Mucosa of stomach (tissue), 1 donor: ENCODE measurements around the gene RHBG.
"Not testable (repeated sequence)": the region's sequence is repeated elsewhere in the genome, so short reads cannot be mapped to it uniquely, and the experiment has no call there.

Experiments used
- H3K27me3 ChIP-seq: one replicate; pipeline ENCODE4 v1.7.0; 2013; ENCODE audit warnings: mild to moderate bottlenecking, low read length; ENCODE audit not compliant: control insufficient read depth, insufficient read depth
- H3K36me3 ChIP-seq: one replicate; pipeline ENCODE4 v1.7.0; 2013; ENCODE audit warnings: low read length; ENCODE audit not compliant: control insufficient read depth, insufficient read depth
- H3K4me1 ChIP-seq: one replicate; pipeline ENCODE4 v1.7.0; 2013; ENCODE audit warnings: mild to moderate bottlenecking, low read length; ENCODE audit not compliant: control insufficient read depth, insufficient read depth
- H3K4me3 ChIP-seq: one replicate; pipeline ENCODE4 v1.7.0; 2013; ENCODE audit warnings: low read length
- H3K9ac ChIP-seq: one replicate; pipeline ENCODE4 v1.7.0; 2013; ENCODE audit warnings: mild to moderate bottlenecking, low read length, moderate library complexity
- H3K9me3 ChIP-seq: one replicate; pipeline ENCODE4 v1.7.0; 2013; ENCODE audit warnings: mild to moderate bottlenecking, low read length, moderate library complexity; ENCODE audit not compliant: control insufficient read depth
- donor health status: Pancreatic carcinoma.

The RHBG gene

DNA sequence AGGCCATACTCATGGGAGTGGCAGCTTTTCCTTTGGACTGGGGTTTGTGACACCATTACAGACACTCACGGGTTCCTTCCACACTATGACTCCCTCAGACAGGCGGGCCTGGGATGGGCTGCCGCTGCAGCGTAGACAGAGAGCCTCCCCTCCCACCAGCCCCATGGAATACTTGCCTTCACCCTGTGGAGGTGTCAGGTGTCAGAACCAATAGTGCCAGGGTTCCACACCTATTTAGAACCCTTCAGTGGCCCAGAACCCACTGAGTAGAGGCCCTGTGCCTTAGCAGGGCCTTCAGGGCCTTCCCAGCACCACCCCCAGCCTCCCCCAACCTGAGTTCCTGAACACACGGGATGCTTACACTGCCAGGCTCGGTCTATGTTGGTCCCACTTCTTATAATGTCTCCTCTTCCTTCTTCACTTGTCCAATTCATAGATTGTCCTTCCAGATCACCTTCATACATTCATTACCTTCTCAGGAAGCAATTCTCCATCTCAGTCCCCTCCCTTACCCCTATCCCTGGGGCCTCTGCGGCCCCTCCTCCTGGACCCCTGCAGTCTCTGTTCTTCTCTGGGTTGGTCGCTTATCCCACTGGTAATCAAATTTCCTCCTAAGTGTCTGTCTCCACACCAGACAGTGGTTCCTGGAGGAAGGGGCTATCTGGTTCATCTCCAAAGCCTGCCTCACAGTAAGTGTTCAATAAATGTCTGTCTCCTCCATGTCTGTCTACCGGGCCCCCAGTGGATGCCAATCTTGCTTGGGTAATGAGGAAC, 1.4 kb upstream of the RHBG start:
- no peaks in the 10 kb centered on the region for H3K36me3 ChIP-seq
- no peaks in the 10 kb centered on the region for H3K9me3 ChIP-seq
- no peaks in the 10 kb centered on the region for H3K4me1 ChIP-seq
- peaks cover 32% of the 10 kb centered on the region for H3K27me3 ChIP-seq
- H3K9ac ChIP-seq = no peak overlapping the region
- H3K4me3 ChIP-seq = no peak overlapping the region

DNA sequence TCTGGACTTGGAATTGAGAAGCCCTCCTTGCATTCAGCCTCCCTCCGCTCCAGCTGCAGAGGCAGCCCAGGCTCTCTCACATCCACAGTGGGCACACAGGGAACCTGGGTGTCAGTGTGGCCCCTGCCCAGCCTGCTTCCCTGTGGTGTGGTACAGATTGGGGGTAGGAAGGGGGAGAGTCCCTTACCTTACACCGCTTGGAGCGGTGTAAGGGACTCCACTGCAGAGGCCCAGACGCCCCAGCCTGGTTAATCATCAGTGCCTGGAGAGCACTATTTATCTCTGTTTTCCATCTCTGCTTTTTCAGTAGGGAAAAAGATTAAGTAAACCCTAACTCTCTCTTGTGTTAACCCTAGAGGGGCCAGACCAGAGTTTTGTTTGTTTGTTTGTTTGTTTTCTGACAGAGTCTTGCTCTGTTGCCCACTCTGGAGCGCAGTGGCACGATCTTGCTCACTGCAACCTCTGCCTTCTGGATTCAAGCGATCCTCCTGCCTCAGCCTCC, 803 bp upstream of the RHBG start:
- Histone ChIP-seq H3K36me3 (no peaks in the 10 kb centered on the region), H3K9ac (no peak overlapping the region), H3K9me3 (no peaks in the 10 kb centered on the region), H3K27me3 (peaks cover 32% of the 10 kb centered on the region), H3K4me3 (no peak overlapping the region), H3K4me1 (no peaks in the 10 kb centered on the region)

GRCh38 chr1:156369685-156370286, 775 bp downstream of the RHBG start:
- Histone ChIP-seq H3K27me3 (peaks cover 28% of the 10 kb centered on the region), H3K9ac (peak overlapping the region; percentile 18)
- H3K9me3 ChIP-seq, H3K4me1 ChIP-seq, H3K36me3 ChIP-seq, H3K4me3 ChIP-seq: not testable (repeated sequence)

DNA sequence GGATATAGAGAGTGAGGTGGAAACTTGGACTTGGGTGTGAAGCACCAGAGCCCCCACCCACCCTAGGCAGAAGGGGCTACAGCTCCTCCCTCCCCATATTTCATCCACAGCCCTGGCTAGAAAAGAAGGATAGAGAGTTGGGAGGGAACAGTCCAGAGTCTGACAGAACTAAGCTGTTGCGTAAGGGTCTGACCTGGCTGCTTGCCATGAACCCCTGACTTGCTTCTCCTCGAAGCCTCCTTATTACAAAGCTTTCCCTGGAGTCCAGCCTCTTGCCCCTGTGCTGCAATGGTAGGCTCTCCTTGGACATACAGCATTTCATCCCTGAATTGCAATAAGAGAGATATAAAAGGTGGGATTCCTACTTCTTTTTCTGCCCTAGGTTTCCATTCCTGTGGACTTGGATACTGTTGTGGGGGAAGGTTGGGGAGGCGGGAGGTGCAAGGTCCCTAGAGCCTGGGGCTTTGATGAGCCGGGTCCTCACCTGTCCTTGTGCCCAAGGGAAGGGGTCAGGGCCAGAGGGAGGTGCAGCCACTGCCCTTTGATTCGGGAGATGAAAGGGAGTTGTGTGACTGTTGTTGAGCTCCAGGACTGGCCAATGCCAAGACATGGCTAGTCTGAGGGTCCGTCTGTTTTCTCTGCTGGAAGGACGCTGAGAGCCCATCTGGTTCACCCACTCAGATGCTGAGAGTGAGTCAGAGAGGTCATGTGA, 2.7 kb downstream of the RHBG start:
- Histone ChIP-seq H3K9me3 (no peaks in the 10 kb centered on the region), H3K4me1 (no peaks in the 10 kb centered on the region), H3K36me3 (no peaks in the 10 kb centered on the region), H3K9ac (no peak overlapping the region), H3K27me3 (peaks cover 25% of the 10 kb centered on the region), H3K4me3 (no peak overlapping the region)

- no peak overlapping the region for H3K9ac ChIP-seq
- H3K27me3 ChIP-seq = peaks cover 26% of the 10 kb centered on the region
These were observed 3.2 kb downstream of the RHBG start for GRCh38 chr1:156372265-156372586.

GRCh38 chr1:156372876-156373275, 3.9 kb downstream of the RHBG start:
- peaks cover 25% of the 10 kb centered on the region for H3K27me3 ChIP-seq
- H3K36me3 ChIP-seq = no peaks in the 10 kb centered on the region
- H3K4me3 ChIP-seq = no peak overlapping the region
- no peaks in the 10 kb centered on the region for H3K4me1 ChIP-seq
- H3K9ac ChIP-seq = no peak overlapping the region
- no peaks in the 10 kb centered on the region for H3K9me3 ChIP-seq

More at GRCh38 chr1:156372265-156372586, 3.2 kb downstream of the RHBG start:
- Histone ChIP-seq H3K4me1 (no peaks in the 10 kb centered on the region), H3K36me3 (no peaks in the 10 kb centered on the region), H3K9me3 (no peaks in the 10 kb centered on the region), H3K4me3 (no peak overlapping the region)

DNA sequence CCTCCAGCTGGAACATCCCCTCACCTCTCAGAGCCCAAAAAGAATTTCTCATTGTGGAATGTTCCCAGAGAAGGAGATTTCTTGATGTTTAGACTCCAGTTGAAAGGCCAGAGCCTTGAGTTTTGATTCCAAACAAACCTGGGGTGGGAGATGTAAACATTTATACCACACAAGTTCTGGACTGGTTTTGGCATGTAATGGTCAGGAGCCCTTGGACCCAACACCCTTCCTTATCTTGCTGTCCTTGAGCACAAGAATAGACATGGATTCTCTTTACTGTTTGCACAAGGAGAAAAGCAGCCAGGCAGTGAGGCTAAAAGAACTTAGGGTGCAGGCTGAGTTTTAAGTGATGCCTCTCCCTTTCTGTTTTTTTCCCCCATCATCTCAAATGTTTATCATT, 4.5 kb downstream of the RHBG start:
- Histone ChIP-seq H3K36me3 (no peaks in the 10 kb centered on the region), H3K27me3 (peaks cover 18% of the 10 kb centered on the region), H3K9me3 (no peaks in the 10 kb centered on the region), H3K4me3 (no peak overlapping the region), H3K9ac (no peak overlapping the region), H3K4me1 (no peaks in the 10 kb centered on the region)

DNA sequence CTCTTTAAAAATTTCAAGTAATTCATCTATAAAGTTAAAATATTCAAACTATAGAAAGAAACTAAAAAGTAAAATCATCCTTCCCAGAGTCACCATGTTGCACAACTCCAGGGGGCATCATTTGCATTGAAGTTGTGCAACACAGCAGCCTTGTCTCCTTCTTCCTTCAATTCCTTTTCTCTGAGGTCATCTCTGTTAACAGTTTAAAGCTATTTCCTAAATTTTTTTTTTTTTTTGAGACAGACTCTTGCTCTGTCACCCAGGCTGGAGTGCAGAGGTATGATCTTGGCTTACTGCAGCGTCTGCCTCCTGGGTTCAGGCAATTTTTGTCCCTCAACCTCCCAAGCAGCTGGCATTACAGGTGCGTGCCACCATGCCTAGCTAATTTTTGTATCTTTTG, 7.1 kb downstream of the RHBG start:
- Histone ChIP-seq H3K4me3 (no peak overlapping the region), H3K27me3 (peaks cover 5% of the 10 kb centered on the region), H3K9ac (no peak overlapping the region), H3K9me3 (no peaks in the 10 kb centered on the region), H3K36me3 (no peaks in the 10 kb centered on the region), H3K4me1 (peaks cover 7% of the 10 kb centered on the region)

DNA sequence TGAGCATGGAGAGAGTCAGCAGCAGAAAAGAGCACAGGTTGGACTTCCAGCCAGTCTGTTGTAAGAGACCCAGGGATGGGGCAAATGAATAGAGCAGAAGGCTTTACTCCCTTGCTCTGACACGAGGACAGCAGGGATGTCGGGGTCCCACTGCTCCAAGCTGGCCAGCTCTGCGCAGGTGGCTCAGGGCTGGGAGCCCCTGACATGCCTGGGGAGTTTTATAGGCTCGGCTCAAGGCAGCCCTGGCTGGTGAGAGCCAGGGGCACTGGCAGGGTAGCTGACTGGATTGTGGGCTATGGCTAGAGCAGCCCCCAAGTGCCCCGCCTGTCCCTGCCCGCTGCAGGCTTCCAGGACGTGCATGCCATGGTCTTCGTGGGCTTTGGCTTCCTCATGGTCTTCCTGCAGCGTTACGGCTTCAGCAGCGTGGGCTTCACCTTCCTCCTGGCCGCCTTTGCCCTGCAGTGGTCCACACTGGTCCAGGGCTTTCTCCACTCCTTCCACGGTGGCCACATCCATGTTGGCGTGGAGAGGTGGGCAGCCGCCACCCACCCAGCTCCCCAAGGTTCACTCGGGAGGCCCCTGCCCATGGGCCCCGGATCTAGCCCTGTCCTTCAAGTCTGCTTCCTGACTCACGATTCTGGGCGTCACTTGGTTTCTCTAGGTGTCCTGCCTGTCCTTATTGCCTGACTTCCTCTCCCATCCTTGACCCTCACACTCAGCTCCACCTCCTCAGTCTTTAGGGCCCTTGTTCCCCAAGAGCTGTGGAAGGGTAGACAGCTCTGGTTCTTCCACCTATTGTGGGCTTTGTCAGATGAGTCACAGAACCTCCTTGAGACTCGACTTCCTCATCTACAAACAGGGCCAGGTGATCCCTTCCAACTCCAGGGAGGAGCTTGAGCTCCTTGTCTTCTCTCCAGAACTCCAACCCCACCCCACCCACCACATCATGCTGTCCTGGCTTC, 8.2 kb downstream of the RHBG start:
- Histone ChIP-seq H3K9me3 (no peaks in the 10 kb centered on the region), H3K9ac (no peak overlapping the region), H3K36me3 (no peaks in the 10 kb centered on the region), H3K27me3 (peaks cover 5% of the 10 kb centered on the region), H3K4me3 (no peak overlapping the region), H3K4me1 (peaks cover 7% of the 10 kb centered on the region)

DNA sequence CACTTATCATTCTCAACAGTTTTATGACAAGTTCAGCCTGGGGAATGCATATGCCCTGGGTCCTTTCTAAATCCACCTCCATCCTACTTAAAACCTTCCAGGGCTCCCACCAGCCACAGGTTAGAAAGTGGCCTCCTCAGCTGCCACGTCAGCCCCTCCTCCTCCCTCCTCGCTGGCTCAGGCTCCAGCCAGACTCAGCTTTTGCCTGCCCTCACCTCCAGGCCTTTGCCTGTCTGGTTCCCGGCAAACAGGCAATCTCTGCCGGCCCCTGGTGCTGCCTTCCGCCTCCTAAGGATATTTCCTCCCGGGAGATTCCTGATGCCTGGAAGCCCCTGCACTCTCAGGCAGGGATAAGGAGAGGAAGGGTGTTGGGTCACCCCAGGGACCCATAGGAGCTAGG, 9.5 kb downstream of the RHBG start:
- Histone ChIP-seq H3K27me3 (peaks cover 5% of the 10 kb centered on the region), H3K36me3 (no peaks in the 10 kb centered on the region), H3K4me3 (no peak overlapping the region), H3K4me1 (peaks cover 7% of the 10 kb centered on the region), H3K9me3 (no peaks in the 10 kb centered on the region), H3K9ac (no peak overlapping the region)

GRCh38 chr1:156379420-156380165, 10.6 kb downstream of the RHBG start:
- no peak overlapping the region for H3K4me3 ChIP-seq

More at GRCh38 chr1:156379420-156380165, 10.6 kb downstream of the RHBG start:
- H3K36me3 ChIP-seq = no peaks in the 10 kb centered on the region
- H3K9me3 ChIP-seq = no peaks in the 10 kb centered on the region
- H3K4me1 ChIP-seq = peaks cover 7% of the 10 kb centered on the region
- H3K27me3 ChIP-seq = peaks cover 5% of the 10 kb centered on the region
- H3K9ac ChIP-seq = no peak overlapping the region
